Panc1 (cell line): Measurements from ENCODE around the gene RBBP8.

ENCODE experiments used
- POLR2AphosphoS5 ChIP-seq: IDR thresholded peaks from 2 replicates; pipeline ENCODE4 v1.6.1; 2012; ENCODE audit warnings: mild to moderate bottlenecking, low read depth, low read length, moderate library complexity
- SIN3A ChIP-seq: IDR thresholded peaks from 2 replicates; pipeline ENCODE4 v1.6.1; 2012; ENCODE audit warnings: low read depth, mild to moderate bottlenecking, low read length, moderate library complexity, borderline replicate concordance; ENCODE audit not compliant: insufficient read depth

GRCh38 chr18:22962004-22962403 is 28.9 kb downstream of the RBBP8 start:
- TF ChIP-seq POLR2AphosphoS5 (no peak), SIN3A (no peak)
